Measurements from ENCODE around the gene CCDC183.

DNA sequence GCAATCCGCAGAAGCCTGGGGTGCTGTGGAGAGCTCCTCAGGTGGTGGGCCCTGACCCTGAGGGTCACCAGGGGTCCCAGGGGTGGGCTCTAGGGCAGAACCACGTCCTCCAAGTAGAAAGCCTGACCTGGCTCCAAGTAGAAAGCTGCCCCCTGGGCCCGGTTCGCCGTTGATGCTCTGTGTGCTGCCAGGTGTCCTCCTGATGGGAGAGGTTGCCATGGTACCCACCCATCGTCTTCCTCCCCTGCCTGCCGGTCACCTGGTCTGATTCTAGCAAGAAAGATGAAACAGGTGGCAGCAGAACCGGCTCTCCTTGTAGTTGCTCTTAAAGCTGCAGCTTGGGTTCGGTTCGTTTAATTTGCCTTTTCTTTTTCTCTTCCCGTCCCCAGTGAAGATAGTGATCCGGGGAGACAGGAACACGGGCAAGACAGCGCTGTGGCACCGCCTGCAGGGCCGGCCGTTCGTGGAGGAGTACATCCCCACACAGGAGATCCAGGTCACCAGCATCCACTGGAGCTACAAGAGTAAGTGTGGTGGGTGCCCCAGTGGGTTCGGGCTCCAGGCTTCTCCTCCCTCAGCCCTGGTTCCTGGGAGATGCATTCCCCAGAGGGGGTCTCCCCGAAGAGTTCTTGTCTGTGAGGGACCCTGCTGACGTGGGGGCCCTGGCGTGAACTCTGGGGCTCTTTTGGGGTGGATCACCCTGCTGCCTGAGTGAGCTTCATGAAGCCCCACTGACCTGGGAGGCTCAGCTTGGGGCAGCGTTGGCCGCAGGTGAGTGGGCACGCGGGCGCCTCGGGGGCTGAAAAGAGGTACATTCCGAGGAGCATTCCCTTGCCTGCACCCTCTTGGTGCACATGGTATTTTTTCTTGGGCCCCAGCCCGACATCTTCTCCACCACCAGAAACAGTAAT lies 27.3 kb downstream of the CCDC183 start:
- TF ChIP-seq, protein P1, sequence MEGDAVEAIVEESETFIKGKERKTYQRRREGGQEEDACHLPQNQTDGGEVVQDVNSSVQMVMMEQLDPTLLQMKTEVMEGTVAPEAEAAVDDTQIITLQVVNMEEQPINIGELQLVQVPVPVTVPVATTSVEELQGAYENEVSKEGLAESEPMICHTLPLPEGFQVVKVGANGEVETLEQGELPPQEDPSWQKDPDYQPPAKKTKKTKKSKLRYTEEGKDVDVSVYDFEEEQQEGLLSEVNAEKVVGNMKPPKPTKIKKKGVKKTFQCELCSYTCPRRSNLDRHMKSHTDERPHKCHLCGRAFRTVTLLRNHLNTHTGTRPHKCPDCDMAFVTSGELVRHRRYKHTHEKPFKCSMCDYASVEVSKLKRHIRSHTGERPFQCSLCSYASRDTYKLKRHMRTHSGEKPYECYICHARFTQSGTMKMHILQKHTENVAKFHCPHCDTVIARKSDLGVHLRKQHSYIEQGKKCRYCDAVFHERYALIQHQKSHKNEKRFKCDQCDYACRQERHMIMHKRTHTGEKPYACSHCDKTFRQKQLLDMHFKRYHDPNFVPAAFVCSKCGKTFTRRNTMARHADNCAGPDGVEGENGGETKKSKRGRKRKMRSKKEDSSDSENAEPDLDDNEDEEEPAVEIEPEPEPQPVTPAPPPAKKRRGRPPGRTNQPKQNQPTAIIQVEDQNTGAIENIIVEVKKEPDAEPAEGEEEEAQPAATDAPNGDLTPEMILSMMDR (IDR thresholded peaks at IDR 0.05), result no peak
- no peak for TF ChIP-seq EP300 (IDR thresholded peaks at IDR 0.05)
- no peak for TF ChIP-seq POLR2AphosphoS5 (IDR thresholded peaks at IDR 0.05)
- TF ChIP-seq POLR2A (IDR thresholded peaks at IDR 0.05), result no peak

All from suprapubic skin (tissue), 4 donors.